ENCODE results near the gene IFNA6. TPM values are rescaled to one million over a fixed set of nuclear protein-coding genes. Genes with fewer than 3 reads are reported as not detected.

The IFNA6 gene
- total and polyA plus RNA-seq, 11 donors = not detected

DNA sequence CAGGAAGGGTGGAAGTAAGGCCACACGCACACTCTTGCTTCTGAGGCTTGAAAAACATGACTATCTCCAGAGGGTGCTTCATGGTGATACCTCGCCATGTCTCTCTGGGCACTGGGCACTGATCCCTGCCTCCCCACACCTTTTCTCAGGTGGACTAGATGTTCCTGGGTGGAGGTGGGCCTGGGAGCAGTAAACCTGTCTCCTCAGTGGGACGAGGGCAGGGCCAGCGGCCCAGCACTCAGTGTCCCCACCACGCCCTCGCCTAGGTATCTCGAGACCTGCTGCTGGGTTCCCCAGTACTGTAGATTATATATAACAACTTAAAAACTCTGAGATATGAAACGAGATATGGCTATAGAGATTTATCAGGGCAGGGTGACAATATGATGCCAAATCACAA lies 11.6 kb upstream of the IFNA6 start:
- WGBS, 4 donors = 85 to 86% (median 86%) methylated on average over 8 of the region's 8 CpGs
- H3K27ac ChIP-seq = no peak overlapping the region
- H3K4me3 ChIP-seq = no peak overlapping the region
- H3K36me3 ChIP-seq = no peaks in the 10 kb centered on the region
- no peak for TF ChIP-seq CTCF (IDR thresholded peaks at IDR 0.05)
- TF ChIP-seq POLR2A (IDR thresholded peaks at IDR 0.05) = no peak
- intact Hi-C loops (cut with DNase I) = loop anchor here in 1 of 10 donors (10.0 kb wide), 1 partner anchor 63 kb away; no protein-coding TSS in a partner anchor
- DNase-seq (no peak), ATAC-seq (no peak)
- H3K27me3 ChIP-seq = peaks cover 0 to 25% (median 0%) of the 10 kb centered on the region in 9 donors
- no peaks in the 10 kb centered on the region for H3K9me3 ChIP-seq
- peaks cover 0 to 9% (median 0%) of the 10 kb centered on the region in 12 donors for H3K4me1 ChIP-seq

- WGBS, 4 donors = 72 to 81% (median 79%) methylated on average over 7 of the region's 7 CpGs
- peak overlapping the region in 1 of 12 donors; percentile 33 for H3K27ac ChIP-seq
- peaks cover 0 to 10% (median 0%) of the 10 kb centered on the region in 9 donors for H3K27me3 ChIP-seq
- peak overlapping the region in 1 of 12 donors; percentile 3 for H3K4me3 ChIP-seq
- no peaks in the 10 kb centered on the region for H3K36me3 ChIP-seq
- intact Hi-C loops (cut with DNase I) = no loop called here
- DNase-seq (no peak), ATAC-seq (no peak)
- TF ChIP-seq CTCF (IDR thresholded peaks at IDR 0.05) (no peak), POLR2A (IDR thresholded peaks at IDR 0.05) (no peak)
- peaks cover 0 to 10% (median 0%) of the 10 kb centered on the region in 12 donors for H3K4me1 ChIP-seq
- no peaks in the 10 kb centered on the region for H3K9me3 ChIP-seq
Observed at GRCh38 chr9:21357479-21358460, 7.1 kb upstream of the IFNA6 start.

DNA sequence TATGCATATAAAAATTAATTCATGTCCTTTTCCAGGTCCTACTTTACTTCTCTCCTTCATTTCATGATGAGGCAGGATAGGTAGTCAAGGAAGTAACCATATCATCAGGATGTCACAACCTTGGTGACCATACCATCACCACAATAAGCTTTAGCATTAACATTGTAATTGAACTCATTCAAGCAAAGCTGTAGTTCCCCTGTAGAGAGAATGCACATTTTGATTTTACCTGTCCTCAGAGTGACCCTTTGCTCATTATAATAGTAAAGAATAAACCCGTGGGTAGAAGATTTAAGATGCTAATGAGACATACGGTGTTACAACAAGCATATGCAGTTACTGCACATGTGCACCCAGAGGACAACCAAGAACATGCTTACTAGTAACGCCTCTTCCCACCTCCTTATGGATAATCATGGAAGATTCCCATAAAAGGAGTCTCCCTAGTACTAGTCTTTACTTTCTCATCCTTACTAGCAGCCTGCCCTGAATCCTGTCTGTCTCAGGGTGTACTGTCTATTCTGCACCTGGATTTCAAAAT lies 2.2 kb downstream of the IFNA6 start:
- TF ChIP-seq CTCF (IDR thresholded peaks at IDR 0.05) (no peak), POLR2A (IDR thresholded peaks at IDR 0.05) (no peak)
- ATAC-seq = no peak
- no peak for DNase-seq
- Histone ChIP-seq H3K4me1 (no peaks in the 10 kb centered on the region), H3K27ac (no peak overlapping the region), H3K9me3 (peaks cover 0 to 7% (median 0%) of the 10 kb centered on the region in 12 donors), H3K36me3 (no peaks in the 10 kb centered on the region), H3K27me3 (peaks cover 0 to 25% (median 0%) of the 10 kb centered on the region in 9 donors), H3K4me3 (no peak overlapping the region)
- WGBS, 4 donors = 68 to 73% (median 70%) methylated on average over 3 of the region's 3 CpGs
- intact Hi-C loops (cut with DNase I) = no loop called here

GRCh38 chr9:21340735-21341134 lies 10.0 kb downstream of the IFNA6 start:
- ATAC-seq = no peak
- Histone ChIP-seq H3K27me3 (peaks cover 0 to 9% (median 0%) of the 10 kb centered on the region in 9 donors), H3K36me3 (no peaks in the 10 kb centered on the region), H3K9me3 (peaks cover 0 to 7% (median 0%) of the 10 kb centered on the region in 12 donors), H3K4me1 (peaks cover 0 to 4% (median 0%) of the 10 kb centered on the region in 12 donors), H3K27ac (no peak overlapping the region), H3K4me3 (no peak overlapping the region)
- intact Hi-C loops (cut with DNase I) = no loop called here
- TF ChIP-seq CTCF (IDR thresholded peaks at IDR 0.05) = no peak
- no peak for TF ChIP-seq POLR2A (IDR thresholded peaks at IDR 0.05)
- DNase-seq = no peak
- 83 to 92% (median 89%) methylated on average over 4 of the region's 4 CpGs for WGBS, 4 donors

Measured in heart left ventricle (tissue), 16 donors.